Measurements from ENCODE around the gene WIPF2. TPM values are rescaled to one million over a fixed set of nuclear protein-coding genes. Genes with fewer than 3 reads are reported as not detected.
"Not testable (repeated sequence)": the region's sequence is repeated elsewhere in the genome, so short reads cannot be mapped to it uniquely, and the experiment has no call there.

WIPF2 gene
- total RNA-seq, 1 donor from 2014 or later, result 32.2 TPM

DNA sequence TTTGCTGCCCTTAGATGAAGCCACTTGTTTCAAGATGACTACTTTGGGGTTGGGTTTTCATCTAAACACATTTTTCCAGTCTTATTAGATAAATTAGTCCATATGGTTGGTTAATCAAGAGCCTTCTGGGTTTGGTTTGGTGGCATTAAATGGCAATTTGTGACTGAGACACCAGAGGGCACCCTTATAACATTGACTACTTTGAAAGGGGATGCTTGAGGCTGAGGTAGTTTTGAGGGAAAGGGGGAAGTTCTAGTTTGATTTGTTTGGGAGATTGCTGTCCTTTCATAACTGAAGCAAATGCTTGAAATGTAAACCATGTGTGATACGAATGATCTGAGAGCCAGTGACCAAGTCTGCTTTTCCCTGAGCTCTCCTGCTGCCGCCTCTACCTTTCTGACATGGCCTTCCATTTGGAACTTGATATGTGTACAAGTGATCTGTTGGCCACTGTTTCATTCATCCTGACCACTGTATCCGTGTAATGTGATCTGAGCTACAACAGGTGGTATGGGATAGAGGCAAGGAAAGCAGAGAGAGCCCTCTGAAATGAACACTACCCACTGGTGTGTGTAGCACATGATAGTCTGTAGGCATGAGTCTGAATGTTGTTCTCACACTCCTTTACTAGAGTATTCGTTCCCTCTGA is 84.0 kb downstream of the WIPF2 start:
- peak; percentile 62 for DNase-seq (ENCODE audit: low spot score)
- Mint-ChIP-seq H3K4me3 (ENCODE audit: unreplicated experiment) (peak overlapping the region; percentile 14), H3K4me1 (ENCODE audit: unreplicated experiment) (peaks cover 6% of the 10 kb centered on the region), H3K36me3 (ENCODE audit: low read depth, unreplicated experiment) (no peaks in the 10 kb centered on the region), H3K27me3 (ENCODE audit: unreplicated experiment) (no peaks in the 10 kb centered on the region), H3K27ac (ENCODE audit: unreplicated experiment) (no peak overlapping the region), H3K9me3 (ENCODE audit: unreplicated experiment) (no peaks in the 10 kb centered on the region)
- TF ChIP-seq, protein P1, sequence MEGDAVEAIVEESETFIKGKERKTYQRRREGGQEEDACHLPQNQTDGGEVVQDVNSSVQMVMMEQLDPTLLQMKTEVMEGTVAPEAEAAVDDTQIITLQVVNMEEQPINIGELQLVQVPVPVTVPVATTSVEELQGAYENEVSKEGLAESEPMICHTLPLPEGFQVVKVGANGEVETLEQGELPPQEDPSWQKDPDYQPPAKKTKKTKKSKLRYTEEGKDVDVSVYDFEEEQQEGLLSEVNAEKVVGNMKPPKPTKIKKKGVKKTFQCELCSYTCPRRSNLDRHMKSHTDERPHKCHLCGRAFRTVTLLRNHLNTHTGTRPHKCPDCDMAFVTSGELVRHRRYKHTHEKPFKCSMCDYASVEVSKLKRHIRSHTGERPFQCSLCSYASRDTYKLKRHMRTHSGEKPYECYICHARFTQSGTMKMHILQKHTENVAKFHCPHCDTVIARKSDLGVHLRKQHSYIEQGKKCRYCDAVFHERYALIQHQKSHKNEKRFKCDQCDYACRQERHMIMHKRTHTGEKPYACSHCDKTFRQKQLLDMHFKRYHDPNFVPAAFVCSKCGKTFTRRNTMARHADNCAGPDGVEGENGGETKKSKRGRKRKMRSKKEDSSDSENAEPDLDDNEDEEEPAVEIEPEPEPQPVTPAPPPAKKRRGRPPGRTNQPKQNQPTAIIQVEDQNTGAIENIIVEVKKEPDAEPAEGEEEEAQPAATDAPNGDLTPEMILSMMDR (IDR thresholded peaks at IDR 0.05; ENCODE audit: unreplicated experiment), result peak; percentile 51

DNA sequence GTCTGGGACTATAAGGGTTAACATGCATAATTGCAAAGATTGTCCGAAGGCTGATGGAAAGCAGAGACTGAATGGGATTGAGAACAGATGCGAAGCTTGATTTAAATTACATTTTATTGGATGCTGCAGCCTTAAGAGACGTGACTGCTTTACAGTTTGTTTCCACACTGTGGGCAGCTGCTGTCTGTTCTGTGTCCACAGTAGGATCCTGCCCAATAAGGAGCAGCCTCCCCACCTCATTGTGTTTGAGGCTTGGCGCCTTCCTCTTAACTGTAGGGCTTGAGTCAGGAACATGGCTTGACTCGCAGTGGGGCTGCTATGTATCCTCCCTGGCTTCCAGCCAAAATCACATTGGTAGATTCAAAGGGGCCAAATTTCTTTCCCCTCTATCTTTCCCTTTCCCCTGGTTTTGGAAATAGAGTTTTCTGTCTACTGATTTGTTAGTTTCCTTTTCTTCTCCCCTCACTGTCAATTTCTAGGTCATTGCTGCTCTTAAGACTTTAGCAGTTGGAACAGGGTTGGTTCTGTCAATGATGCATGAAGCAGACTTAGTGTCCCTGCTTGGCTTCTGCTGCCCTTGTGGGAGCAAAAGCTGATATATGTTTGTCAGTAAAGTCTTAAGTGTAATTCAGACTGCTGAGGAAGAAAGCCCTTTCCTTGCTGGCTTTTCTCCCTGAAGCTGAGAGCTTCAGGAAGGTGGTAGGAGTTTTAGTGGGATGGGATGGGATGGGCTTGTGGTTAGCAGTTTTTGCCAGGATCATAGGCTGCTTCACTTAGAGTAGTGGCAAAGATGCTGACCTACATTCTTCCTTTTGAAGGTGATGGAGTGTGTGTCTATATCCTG is 84.8 kb downstream of the WIPF2 start:
- Mint-ChIP-seq H3K4me3 (ENCODE audit: unreplicated experiment) (peak overlapping the region; percentile 14), H3K36me3 (ENCODE audit: low read depth, unreplicated experiment) (no peaks in the 10 kb centered on the region), H3K4me1 (ENCODE audit: unreplicated experiment) (peaks cover 6% of the 10 kb centered on the region), H3K27me3 (ENCODE audit: unreplicated experiment) (no peaks in the 10 kb centered on the region), H3K9me3 (ENCODE audit: unreplicated experiment) (no peaks in the 10 kb centered on the region), H3K27ac (ENCODE audit: unreplicated experiment) (no peak overlapping the region)
- no peak for DNase-seq (ENCODE audit: low spot score)
- TF ChIP-seq, protein P1 (IDR thresholded peaks at IDR 0.05; ENCODE audit: unreplicated experiment), result no peak

DNA sequence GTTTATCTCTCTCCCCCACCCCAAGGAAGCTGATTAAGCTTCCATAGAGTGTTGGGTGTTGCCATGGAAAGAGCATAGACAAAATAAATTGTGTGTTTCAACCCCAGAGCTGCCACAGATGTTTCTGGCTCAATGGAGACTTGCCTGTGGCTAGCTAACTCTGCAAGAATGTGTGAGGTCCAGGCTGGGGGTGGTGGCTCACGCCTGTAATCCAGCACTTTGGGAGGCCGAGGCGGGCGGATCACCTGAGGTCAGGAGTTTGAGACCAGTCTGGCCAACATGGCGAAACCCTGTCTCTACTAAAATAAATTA is 85.4 kb downstream of the WIPF2 start:
- not testable (repeated sequence) for DNase-seq (ENCODE audit: low spot score); H3K4me1 Mint-ChIP-seq (ENCODE audit: unreplicated experiment); H3K27me3 Mint-ChIP-seq (ENCODE audit: unreplicated experiment); H3K36me3 Mint-ChIP-seq (ENCODE audit: low read depth, unreplicated experiment); H3K4me3 Mint-ChIP-seq (ENCODE audit: unreplicated experiment); H3K27ac Mint-ChIP-seq (ENCODE audit: unreplicated experiment); H3K9me3 Mint-ChIP-seq (ENCODE audit: unreplicated experiment)

DNA sequence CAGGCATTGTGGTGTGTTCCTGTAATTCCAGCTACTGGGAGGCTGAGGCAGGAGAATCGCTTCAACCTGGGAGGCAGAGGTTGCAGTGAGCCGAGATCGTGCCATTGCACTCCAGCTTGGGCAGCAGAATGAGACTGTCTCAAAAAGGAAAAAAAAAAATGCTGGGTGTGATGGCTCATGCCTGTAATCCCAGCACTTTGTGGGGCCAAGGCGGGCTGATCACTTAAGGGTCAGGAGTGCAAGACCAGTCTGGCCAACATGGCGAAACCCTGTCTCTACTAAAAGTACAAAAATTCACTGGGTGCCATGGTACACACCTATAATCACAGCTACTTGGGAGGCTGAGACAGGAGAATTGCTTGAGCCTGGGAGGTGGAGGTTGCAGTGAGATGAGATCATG is 85.8 kb downstream of the WIPF2 start:
- not testable (repeated sequence) for H3K9me3 Mint-ChIP-seq (ENCODE audit: unreplicated experiment); H3K27me3 Mint-ChIP-seq (ENCODE audit: unreplicated experiment); H3K27ac Mint-ChIP-seq (ENCODE audit: unreplicated experiment); DNase-seq (ENCODE audit: low spot score); H3K4me1 Mint-ChIP-seq (ENCODE audit: unreplicated experiment); H3K36me3 Mint-ChIP-seq (ENCODE audit: low read depth, unreplicated experiment); H3K4me3 Mint-ChIP-seq (ENCODE audit: unreplicated experiment)

DNA sequence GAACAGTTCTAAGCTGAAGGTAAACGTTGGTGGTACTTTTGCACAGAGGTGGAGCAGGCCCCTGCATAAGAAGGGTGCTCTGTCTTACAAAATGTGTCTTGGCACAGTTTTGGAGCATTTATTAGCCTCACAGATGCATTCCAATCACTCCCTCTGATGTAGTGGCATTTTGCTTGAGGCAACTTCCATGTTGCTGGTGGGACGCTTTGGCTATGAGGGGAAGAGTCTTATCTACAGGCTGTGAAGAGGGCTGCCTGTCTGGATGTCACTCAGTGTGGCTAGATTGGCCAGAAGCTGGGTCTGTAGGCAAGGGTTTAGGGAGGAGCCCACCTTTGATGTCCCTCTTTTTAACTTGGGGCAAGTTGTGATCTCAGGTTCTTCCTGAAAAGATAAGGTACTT is 87.3 kb downstream of the WIPF2 start:
- DNase-seq (ENCODE audit: low spot score), result no peak
- Mint-ChIP-seq H3K4me1 (ENCODE audit: unreplicated experiment) (peaks cover 20% of the 10 kb centered on the region), H3K27me3 (ENCODE audit: unreplicated experiment) (peaks cover 6% of the 10 kb centered on the region), H3K36me3 (ENCODE audit: low read depth, unreplicated experiment) (no peaks in the 10 kb centered on the region), H3K4me3 (ENCODE audit: unreplicated experiment) (no peak overlapping the region), H3K27ac (ENCODE audit: unreplicated experiment) (no peak overlapping the region), H3K9me3 (ENCODE audit: unreplicated experiment) (no peaks in the 10 kb centered on the region)
- TF ChIP-seq, protein P1 (IDR thresholded peaks at IDR 0.05; ENCODE audit: unreplicated experiment), result no peak
